ENCODE data around the gene MGAT5. TPM values are rescaled to one million over a fixed set of nuclear protein-coding genes. Genes with fewer than 3 reads are reported as not detected.

The MGAT5 gene
- total RNA-seq (ENCODE audit: low replicate concordance) = 21.2 and 28.8 TPM in 2 replicates

GRCh38 chr2:134253804-134254203, at the start of gene MGAT5:
MGAT5 (plus strand) TSS chr2:134254072; CDS start chr2:134254404, 332 bp downstream.
- Mint-ChIP-seq H3K4me3 (no peak within 1 kb of the TSS), H3K36me3 (peaks cover 6% of the 10 kb centered on the region), H3K27ac (no peak within 1 kb of the TSS), H3K9me3 (no peaks in the 10 kb centered on the region), H3K27me3 (ENCODE audit: insufficient read depth, low read depth) (peaks cover under 1% of the 10 kb centered on the region), H3K4me1 (peaks cover 2% of the 10 kb centered on the region)
- no peak within 1 kb of the TSS for H3K27ac ChIP-seq
- no peak within 1 kb of the TSS for H3K4me2 ChIP-seq
- H3K36me3 ChIP-seq = no peaks in the 10 kb centered on the region
- no peaks in the 10 kb centered on the region for H3K9me3 ChIP-seq (ENCODE audit: low read depth)
- peaks cover 6% of the 10 kb centered on the region for H3K4me1 ChIP-seq
- H3K79me2 ChIP-seq (ENCODE audit: low read depth) = no peaks in the 10 kb centered on the region
- no peak within 1 kb of the TSS for H3K9ac ChIP-seq
- no peak for DNase-seq (ENCODE audit: low spot score)
- peaks cover 10% of the 10 kb centered on the region for H4K20me1 ChIP-seq (ENCODE audit: low read depth)
- H2AFZ ChIP-seq (replicated peaks) = no peak within 1 kb of the TSS
- H3K27me3 ChIP-seq = no peaks in the 10 kb centered on the region
- H3F3A ChIP-seq (ENCODE audit: low read depth) = no peaks in the 10 kb centered on the region
- TF ChIP-seq EZH2 (IDR thresholded peaks at IDR 0.05) (no peak), CTCF (IDR thresholded peaks at IDR 0.05) (no peak), EZH2phosphoT487 (IDR thresholded peaks at IDR 0.05) (no peak)
- no peak within 1 kb of the TSS for H3K4me3 ChIP-seq

- Histone ChIP-seq H3K4me3 (no peak overlapping the region), H3K79me2 (ENCODE audit: low read depth) (peaks cover 25% of the 10 kb centered on the region), H3K27ac (no peak overlapping the region), H3K27me3 (no peaks in the 10 kb centered on the region), H3K4me1 (peaks cover 42% of the 10 kb centered on the region), H3K9ac (no peak overlapping the region), H2AFZ (replicated peaks) (no peak overlapping the region), H4K20me1 (ENCODE audit: low read depth) (peaks cover 52% of the 10 kb centered on the region), H3K9me3 (ENCODE audit: low read depth) (no peaks in the 10 kb centered on the region), H3K4me2 (no peak overlapping the region), H3K36me3 (no peaks in the 10 kb centered on the region), H3F3A (ENCODE audit: low read depth) (peaks cover 20% of the 10 kb centered on the region)
- no peaks in the 10 kb centered on the region for H3K9me3 Mint-ChIP-seq
- DNase-seq (ENCODE audit: low spot score) = no peak
- TF ChIP-seq EZH2phosphoT487 (IDR thresholded peaks at IDR 0.05) = no peak
- TF ChIP-seq EZH2 (IDR thresholded peaks at IDR 0.05) = no peak
- TF ChIP-seq CTCF (IDR thresholded peaks at IDR 0.05) = no peak
- H3K27me3 Mint-ChIP-seq (ENCODE audit: insufficient read depth, low read depth) = no peaks in the 10 kb centered on the region
- no peaks in the 10 kb centered on the region for H3K36me3 Mint-ChIP-seq
- H3K4me3 Mint-ChIP-seq = no peak overlapping the region
- no peak overlapping the region for H3K27ac Mint-ChIP-seq
- H3K4me1 Mint-ChIP-seq = peaks cover 20% of the 10 kb centered on the region
These were observed 48.8 kb upstream of the MGAT5 start for GRCh38 chr2:134205087-134205486.

DNA sequence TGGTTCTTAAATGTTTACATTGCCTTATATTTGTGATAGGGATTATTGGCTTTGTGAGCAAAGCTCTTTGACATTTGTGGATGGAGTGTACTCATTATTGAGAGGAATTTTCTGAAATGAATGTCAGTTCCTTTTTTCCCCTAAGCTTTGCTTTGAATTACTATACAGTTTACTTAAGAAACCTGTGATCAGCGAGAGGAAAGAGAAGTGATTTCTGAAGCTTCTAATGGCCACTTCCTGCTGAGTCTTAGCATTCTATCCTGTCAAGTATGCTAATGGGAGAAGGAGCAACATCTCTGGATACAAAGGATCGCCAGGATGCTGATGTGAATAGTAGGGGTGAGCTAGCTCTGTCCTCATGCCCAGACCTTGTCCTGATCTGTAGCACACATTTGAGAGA, 47.8 kb upstream of the MGAT5 start:
- H3F3A ChIP-seq (ENCODE audit: low read depth) = peaks cover 20% of the 10 kb centered on the region
- H3K79me2 ChIP-seq (ENCODE audit: low read depth) = peaks cover 15% of the 10 kb centered on the region
- peaks cover 16% of the 10 kb centered on the region for H3K4me1 Mint-ChIP-seq
- peaks cover 42% of the 10 kb centered on the region for H4K20me1 ChIP-seq (ENCODE audit: low read depth)
- no peaks in the 10 kb centered on the region for H3K9me3 ChIP-seq (ENCODE audit: low read depth)
- H3K9me3 Mint-ChIP-seq = no peaks in the 10 kb centered on the region
- H3K4me3 Mint-ChIP-seq = no peak overlapping the region
- H2AFZ ChIP-seq (replicated peaks) = no peak overlapping the region
- H3K27ac ChIP-seq = no peak overlapping the region
- H3K27me3 Mint-ChIP-seq (ENCODE audit: insufficient read depth, low read depth) = no peaks in the 10 kb centered on the region
- H3K27me3 ChIP-seq = no peaks in the 10 kb centered on the region
- no peaks in the 10 kb centered on the region for H3K36me3 ChIP-seq
- H3K4me1 ChIP-seq = peaks cover 32% of the 10 kb centered on the region
- H3K36me3 Mint-ChIP-seq = no peaks in the 10 kb centered on the region
- H3K4me3 ChIP-seq = no peak overlapping the region
- H3K4me2 ChIP-seq = peak overlapping the region; percentile 19
- H3K9ac ChIP-seq = no peak overlapping the region
- TF ChIP-seq EZH2 (IDR thresholded peaks at IDR 0.05) = no peak
- no peak for TF ChIP-seq CTCF (IDR thresholded peaks at IDR 0.05)
- TF ChIP-seq EZH2phosphoT487 (IDR thresholded peaks at IDR 0.05) = no peak
- H3K27ac Mint-ChIP-seq = no peak overlapping the region
- DNase-seq (ENCODE audit: low spot score) = peak; percentile 63
